ENCODE measurements around the gene CACNA1E.
"Not testable (repeated sequence)": the region's sequence is repeated elsewhere in the genome, so short reads cannot be mapped to it uniquely, and the experiment has no call there.

CACNA1E gene

DNA sequence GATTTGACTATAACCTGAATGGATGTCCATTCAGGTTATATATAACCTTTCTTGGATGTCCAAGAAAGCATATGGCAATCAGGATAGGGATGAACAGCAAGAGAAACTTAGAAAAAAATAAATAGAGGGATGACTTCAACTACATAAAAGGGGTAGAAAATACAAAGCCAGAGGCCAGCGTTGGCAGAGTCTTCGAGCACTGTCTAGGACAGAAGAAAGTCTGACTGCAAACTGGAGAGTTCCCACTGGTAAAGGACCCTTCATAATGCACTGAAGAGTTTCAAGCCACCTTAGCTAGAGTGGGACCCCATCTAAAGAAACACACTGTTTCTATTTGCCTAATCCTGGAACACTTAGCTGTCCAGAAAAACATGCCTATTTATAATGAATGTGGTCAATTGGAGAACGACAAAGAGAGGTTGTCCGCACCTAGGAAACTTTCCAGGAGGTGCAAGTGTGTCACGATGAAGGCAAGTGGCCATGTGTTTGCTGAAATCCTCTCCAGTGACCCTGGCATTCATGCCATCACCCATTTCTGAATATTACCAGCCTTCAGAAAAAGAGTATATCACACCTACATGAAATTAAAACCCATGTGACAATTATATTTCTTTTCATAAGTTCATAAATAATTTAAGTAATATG, 362.8 kb downstream of the CACNA1E start:
- Histone ChIP-seq H3K27ac (ENCODE audit: low read depth, low read length) (no peak overlapping the region), H3K4me1 (ENCODE audit: control insufficient read depth, insufficient read depth, low read length) (no peaks in the 10 kb centered on the region), H3K9me3 (ENCODE audit: control insufficient read depth, insufficient read depth, low read depth, low read length) (no peaks in the 10 kb centered on the region), H3K9ac (ENCODE audit: low read length) (no peak overlapping the region), H3K4me3 (ENCODE audit: low read depth, low read length) (no peak overlapping the region), H3K27me3 (ENCODE audit: control insufficient read depth, insufficient read depth, low read length) (no peaks in the 10 kb centered on the region), H3K36me3 (ENCODE audit: control insufficient read depth, insufficient read depth, low read length) (no peaks in the 10 kb centered on the region)

DNA sequence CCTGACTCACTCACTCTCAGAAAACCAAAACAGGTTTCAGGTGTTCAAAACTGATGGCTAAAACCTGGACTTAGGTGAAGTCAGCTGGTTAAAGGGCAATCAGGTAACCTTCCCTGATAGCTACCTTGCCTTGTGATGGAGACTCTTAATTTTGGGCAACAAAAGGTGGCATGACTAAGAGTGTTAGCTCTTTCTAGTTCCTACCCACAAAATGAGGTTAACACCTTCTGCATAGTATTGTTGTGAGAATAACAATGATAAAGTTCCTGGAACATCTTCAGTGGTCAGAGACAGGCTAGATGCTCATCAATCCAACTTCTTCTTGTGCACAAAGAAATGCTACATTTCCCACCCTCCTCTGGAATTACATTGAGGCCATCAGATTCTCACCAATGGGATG, 363.4 kb downstream of the CACNA1E start:
- no peaks in the 10 kb centered on the region for H3K4me1 ChIP-seq (ENCODE audit: control insufficient read depth, insufficient read depth, low read length)
- no peaks in the 10 kb centered on the region for H3K9me3 ChIP-seq (ENCODE audit: control insufficient read depth, insufficient read depth, low read depth, low read length)
- H3K27me3 ChIP-seq (ENCODE audit: control insufficient read depth, insufficient read depth, low read length): no peaks in the 10 kb centered on the region
- no peak overlapping the region for H3K4me3 ChIP-seq (ENCODE audit: low read depth, low read length)
- H3K27ac ChIP-seq (ENCODE audit: low read depth, low read length): no peak overlapping the region
- no peaks in the 10 kb centered on the region for H3K36me3 ChIP-seq (ENCODE audit: control insufficient read depth, insufficient read depth, low read length)
- H3K9ac ChIP-seq (ENCODE audit: low read length): no peak overlapping the region

DNA sequence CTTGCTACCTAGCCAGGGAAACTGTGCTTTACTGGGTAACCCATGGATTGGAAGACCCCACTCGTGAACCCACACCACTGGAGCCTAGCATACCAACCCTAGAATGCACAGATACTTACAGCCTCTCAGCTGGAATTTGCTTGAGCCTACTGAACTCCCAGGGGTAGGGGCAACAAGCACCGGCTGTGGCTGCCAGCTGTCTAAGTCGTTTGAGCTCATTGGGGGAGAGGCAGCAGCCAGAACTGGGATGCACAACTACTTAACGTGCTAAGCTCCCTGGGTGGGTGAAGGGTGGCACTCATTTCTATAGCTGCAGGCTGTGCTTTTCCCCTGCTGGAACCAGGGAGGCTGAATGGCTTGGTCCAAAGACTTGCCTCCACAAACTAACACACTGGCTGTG, 365.8 kb downstream of the CACNA1E start:
- no peak overlapping the region for H3K4me3 ChIP-seq (ENCODE audit: low read depth, low read length)
- H3K4me1 ChIP-seq (ENCODE audit: control insufficient read depth, insufficient read depth, low read length): no peaks in the 10 kb centered on the region
- H3K9me3 ChIP-seq (ENCODE audit: control insufficient read depth, insufficient read depth, low read depth, low read length): no peaks in the 10 kb centered on the region
- no peak overlapping the region for H3K27ac ChIP-seq (ENCODE audit: low read depth, low read length)
- no peaks in the 10 kb centered on the region for H3K27me3 ChIP-seq (ENCODE audit: control insufficient read depth, insufficient read depth, low read length)
- no peaks in the 10 kb centered on the region for H3K36me3 ChIP-seq (ENCODE audit: control insufficient read depth, insufficient read depth, low read length)
- no peak overlapping the region for H3K9ac ChIP-seq (ENCODE audit: low read length)

DNA sequence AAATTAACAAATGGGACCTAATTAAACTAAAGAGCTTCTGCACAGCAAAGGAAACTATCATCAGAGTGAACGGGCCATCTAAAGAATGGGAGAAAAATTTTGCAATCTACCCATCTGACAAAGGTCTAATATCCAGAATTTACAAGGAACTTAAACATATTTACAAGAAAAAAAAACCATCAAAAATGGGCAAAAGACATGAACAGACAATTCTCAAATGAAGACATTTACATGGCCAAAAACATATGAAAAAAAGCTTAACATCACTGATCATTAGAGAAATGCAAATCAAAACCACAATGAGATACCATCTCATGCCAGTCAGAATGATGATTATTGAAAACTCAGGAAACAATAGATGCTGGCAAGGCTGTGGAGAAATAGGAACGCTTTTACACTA, 370.9 kb downstream of the CACNA1E start:
- H3K27me3 ChIP-seq (ENCODE audit: control insufficient read depth, insufficient read depth, low read length); H3K9ac ChIP-seq (ENCODE audit: low read length); H3K27ac ChIP-seq (ENCODE audit: low read depth, low read length); H3K4me3 ChIP-seq (ENCODE audit: low read depth, low read length); H3K36me3 ChIP-seq (ENCODE audit: control insufficient read depth, insufficient read depth, low read length); H3K9me3 ChIP-seq (ENCODE audit: control insufficient read depth, insufficient read depth, low read depth, low read length); H3K4me1 ChIP-seq (ENCODE audit: control insufficient read depth, insufficient read depth, low read length): not testable (repeated sequence)

DNA sequence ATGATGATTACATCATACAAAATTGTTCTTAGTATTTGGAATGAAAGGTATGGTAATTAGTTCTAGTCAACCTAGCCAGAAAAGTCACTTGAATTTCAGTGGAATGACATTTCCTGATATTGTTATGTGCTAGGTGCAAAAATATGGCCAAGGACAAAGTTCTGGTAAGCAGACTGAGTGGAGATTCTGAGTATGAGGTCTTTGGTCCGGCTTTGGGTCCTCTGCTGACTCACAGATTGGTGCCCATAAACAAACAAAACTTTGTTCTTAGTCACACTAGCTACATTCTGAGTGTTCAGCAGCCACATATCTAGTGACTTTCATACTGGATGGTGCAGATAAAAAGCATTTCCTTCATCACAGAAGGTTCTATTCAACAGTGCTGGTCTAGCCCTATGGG, 372.1 kb downstream of the CACNA1E start:
- Histone ChIP-seq H3K9ac (ENCODE audit: low read length) (no peak overlapping the region), H3K4me1 (ENCODE audit: control insufficient read depth, insufficient read depth, low read length) (no peaks in the 10 kb centered on the region), H3K27me3 (ENCODE audit: control insufficient read depth, insufficient read depth, low read length) (no peaks in the 10 kb centered on the region), H3K27ac (ENCODE audit: low read depth, low read length) (no peak overlapping the region), H3K4me3 (ENCODE audit: low read depth, low read length) (no peak overlapping the region), H3K36me3 (ENCODE audit: control insufficient read depth, insufficient read depth, low read length) (no peaks in the 10 kb centered on the region), H3K9me3 (ENCODE audit: control insufficient read depth, insufficient read depth, low read depth, low read length) (no peaks in the 10 kb centered on the region)
